DMS 273 (cell line): ENCODE data around the gene CHST11.
"Not testable (repeated sequence)": the region's sequence is repeated elsewhere in the genome, so short reads cannot be mapped to it uniquely, and the experiment has no call there.

ENCODE experiments used
- DNase-seq: peaks from one replicate; lab custom pipeline; 2025; ENCODE audit not compliant: unreplicated experiment; lab: John Stamatoyannopoulos, UW

CHST11 gene

DNA sequence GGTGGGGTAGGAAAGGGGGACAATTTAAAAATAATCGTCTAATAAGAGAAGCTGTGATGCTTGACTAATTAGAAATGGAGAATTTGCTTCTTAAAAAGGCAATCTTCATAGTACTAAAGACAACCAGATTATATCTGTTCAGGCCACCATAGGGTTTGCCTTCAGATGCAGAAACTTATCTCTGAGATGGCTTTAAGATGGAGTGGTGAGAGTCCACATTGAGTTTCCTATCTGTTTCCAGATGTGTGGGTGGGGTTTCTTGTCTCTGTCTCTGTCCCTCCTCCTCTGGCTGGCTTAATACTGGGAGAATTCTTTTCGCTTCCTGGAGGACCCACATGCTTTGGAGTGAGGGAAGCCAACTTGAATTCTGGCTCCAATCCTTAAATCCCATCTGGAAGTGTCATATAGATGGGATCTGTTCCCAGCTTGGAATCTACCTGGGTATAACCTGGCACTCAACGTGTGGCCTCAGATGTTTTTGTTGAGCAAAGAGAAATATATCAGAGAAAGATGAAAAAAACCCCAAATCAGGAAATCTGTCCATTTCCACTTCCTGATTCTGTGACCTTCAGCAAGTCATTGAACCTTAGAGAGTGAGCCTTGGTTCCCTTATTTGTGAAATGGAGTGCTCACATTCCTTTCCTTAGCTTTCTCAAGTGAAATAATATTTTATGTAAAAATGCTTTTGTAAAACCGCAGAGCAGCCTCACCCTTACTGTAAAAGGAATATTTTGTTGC, 66.4 kb downstream of the CHST11 start:
- peak; percentile 73 for DNase-seq

- DNase-seq: peak; percentile 88
Observed at GRCh38 chr12:104524034-104524832, 67.5 kb downstream of the CHST11 start.

- DNase-seq: no peak
Observed at GRCh38 chr12:104526320-104526719, 69.6 kb downstream of the CHST11 start.

DNA sequence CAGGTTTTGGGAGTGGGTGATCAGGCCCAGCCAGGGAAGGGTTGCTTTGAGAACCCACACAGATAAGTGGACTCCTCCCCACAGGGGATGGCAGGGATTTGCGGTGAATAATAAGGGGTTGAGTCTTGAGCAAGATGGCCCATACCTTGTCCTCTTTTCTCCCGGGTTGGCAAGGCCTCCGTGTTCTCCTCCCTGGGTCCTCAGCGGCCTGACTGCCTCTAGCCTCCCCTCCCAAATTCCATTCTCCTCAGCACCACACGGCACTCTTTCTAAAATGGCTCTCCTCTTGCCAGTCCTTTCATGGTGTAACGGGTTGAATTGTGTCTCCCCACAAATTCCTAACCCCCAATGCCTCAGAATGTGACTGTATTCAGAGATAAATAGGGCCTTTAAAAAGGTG, 70.0 kb downstream of the CHST11 start:
- no peak for DNase-seq

GRCh38 chr12:104527653-104528052, 70.9 kb downstream of the CHST11 start:
- not testable (repeated sequence) for DNase-seq

GRCh38 chr12:104529130-104529874, 72.6 kb downstream of the CHST11 start:
- no peak for DNase-seq

GRCh38 chr12:104532636-104533035, 75.9 kb downstream of the CHST11 start:
- no peak for DNase-seq

DNA sequence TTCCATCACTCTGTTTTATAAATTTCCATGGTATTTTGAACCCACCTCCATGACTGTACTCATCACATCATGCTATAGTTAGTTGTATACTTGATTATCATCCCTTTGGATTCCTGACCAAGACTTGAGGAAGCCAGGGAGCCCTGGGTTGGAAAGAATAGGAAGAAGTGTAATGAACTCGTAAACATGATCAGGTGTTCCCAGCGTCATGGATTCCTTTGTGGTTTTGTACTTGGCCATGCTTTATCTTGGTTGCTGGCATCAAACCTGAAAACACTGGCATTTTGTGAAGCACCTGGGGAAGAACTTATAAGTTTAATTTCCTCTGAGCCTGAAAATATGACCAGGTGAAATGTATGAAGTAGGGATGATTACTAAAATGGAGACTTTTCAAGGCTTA, 76.4 kb downstream of the CHST11 start:
- DNase-seq: no peak

GRCh38 chr12:104534162-104534856, 77.6 kb downstream of the CHST11 start:
- DNase-seq: no peak

DNA sequence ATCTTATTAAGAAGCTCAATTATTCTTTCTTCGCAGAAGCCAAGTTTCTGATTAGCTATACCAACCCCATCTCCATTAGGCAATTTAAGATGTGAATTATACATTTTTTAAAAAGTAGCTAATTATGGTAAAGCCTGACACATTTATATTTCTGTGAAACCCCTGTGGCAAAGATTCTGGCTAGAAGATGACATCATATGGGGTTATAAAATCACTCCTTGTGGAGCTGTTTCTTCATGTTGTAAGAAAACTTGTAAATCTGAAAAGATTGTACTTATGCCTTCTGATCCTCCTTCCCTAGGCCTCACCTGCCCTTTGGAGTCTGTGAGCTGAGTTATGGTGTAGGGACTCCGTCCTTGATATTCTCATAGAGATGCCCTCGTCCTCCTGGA, 78.1 kb downstream of the CHST11 start:
- DNase-seq: no peak

GRCh38 chr12:104535369-104535768, 78.6 kb downstream of the CHST11 start:
- no peak for DNase-seq

- no peak for DNase-seq
Observed at GRCh38 chr12:104536841-104537240, 80.1 kb downstream of the CHST11 start.

- DNase-seq: no peak
Observed at GRCh38 chr12:104538056-104538455, 81.3 kb downstream of the CHST11 start.

GRCh38 chr12:104538891-104539462, 82.2 kb downstream of the CHST11 start:
- DNase-seq: no peak

DNA sequence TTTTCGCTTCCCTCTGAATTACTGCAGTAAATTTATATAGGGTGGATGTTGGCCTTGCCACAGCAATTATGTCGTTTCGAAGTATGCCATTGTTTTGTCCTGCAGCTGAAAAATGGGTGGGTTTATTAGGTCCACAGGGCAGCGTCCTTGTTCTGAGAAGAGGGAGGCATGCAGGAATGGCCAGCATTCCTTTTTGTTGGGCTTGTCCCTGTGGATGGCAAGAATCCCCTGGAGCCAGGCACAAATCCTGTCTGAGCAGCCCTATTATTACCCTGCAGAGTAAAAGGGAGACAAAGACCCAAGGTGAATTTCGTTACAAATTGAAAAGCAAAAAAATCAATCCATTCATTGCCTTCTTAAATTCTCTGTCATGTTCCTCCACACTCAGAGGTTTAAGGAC, 88.1 kb downstream of the CHST11 start:
- DNase-seq: no peak

- DNase-seq: peak; percentile 28
Observed at GRCh38 chr12:104546575-104546974, 89.8 kb downstream of the CHST11 start.

- DNase-seq: peak; percentile 70
Observed at GRCh38 chr12:104547235-104547634, 90.5 kb downstream of the CHST11 start.

DNA sequence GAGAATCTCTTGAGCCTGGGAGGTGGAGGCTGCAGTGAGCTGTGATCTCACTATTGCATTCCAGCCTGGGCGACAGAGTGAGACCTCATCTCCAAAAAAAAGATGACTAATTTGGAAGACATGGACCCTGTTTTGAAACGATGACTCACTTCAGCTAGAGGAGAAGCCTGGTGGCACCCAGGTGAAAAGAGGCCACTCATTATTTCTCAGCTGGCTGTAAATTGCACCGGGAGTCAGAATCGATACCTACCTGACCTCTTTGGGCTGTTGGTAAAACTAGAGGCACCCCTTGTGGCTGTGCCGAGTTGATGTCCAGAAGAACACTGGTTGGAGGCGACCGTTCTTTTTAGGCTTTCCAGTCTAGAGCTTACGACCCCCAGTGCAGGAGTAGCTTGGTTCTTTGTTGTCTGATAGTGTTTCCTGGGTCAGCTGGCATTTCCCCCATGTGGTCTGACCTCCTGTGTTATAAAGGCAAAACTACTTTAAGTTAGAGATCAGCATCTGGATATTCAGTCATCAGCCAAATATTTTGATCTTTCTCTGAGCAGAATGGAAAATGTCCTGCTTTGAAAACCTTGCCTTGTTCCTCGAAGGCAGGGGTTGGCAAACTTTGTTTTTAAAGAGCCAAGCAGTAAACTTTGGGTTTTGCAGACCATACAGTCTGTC, 93.2 kb downstream of the CHST11 start:
- DNase-seq: no peak

GRCh38 chr12:104551313-104551931, 94.7 kb downstream of the CHST11 start:
- DNase-seq: no peak

DNA sequence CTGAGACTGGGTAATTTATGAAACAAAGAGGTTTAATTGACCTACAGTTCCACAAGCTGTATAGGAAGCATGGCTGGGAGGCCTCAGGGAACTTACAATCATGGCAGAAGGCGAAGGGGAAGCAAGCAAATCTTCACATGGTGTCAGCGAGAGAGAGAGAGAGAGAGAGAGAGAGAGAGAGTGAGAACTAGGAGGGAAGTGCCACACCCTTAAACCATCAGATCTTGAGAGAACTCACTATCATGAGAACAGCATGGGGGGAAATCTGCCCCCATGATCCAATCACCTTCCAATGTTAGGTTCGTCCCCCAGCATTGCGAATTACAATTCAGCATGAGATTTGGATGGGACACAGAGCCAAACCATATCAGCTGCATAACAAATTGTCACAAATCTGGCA, 96.7 kb downstream of the CHST11 start:
- no peak for DNase-seq
